Ovary (tissue), 3 donors: Measurements from ENCODE around the gene BEND7.

Experiments
- CTCF ChIP-seq, 3 donors: fragments of 450-650 bp in 2 of 3; fragments of 200-600 bp in 1 of 3; IDR thresholded peaks; one replicate each; pipeline versions ENCODE4 v1.5.1 to v1.8.0; 2016 to 2022; ENCODE audit warnings: antibody characterized with exemption in 3 of 3, mild to moderate bottlenecking in 1 of 3
- POLR2A ChIP-seq: fragments of 450-650 bp; IDR thresholded peaks from one replicate; pipeline ENCODE4 v1.6.1; 2017; ENCODE audit warnings: antibody characterized with exemption, mild to moderate bottlenecking, moderate library complexity
- donor health status: DM: no; HTN: no; CAD: no.

GRCh38 chr10:13401142-13401541 lies 127.7 kb downstream of the BEND7 start:
- TF ChIP-seq CTCF (IDR thresholded peaks at IDR 0.05) (no peak), POLR2A (no peak)
